HG03045 (cell line): ENCODE measurements around the gene ATP8A2.

Source experiments
- ATAC-seq: cut with Tn5 transposase; IDR thresholded peaks from one replicate; pipeline ENCODE4 v1.9.1; 2021; ENCODE audit warnings: mild to moderate bottlenecking, moderate library complexity; ENCODE audit not compliant: unreplicated experiment

Gene ATP8A2

GRCh38 chr13:25992076-25992475 lies 620.3 kb downstream of the ATP8A2 start:
- ATAC-seq: no peak

- no peak for ATAC-seq
These were observed 635.7 kb downstream of the ATP8A2 start for GRCh38 chr13:26007261-26008125.

- ATAC-seq: no peak
These were observed 638.9 kb downstream of the ATP8A2 start for GRCh38 chr13:26010487-26011207.

GRCh38 chr13:26011208-26011573 lies 639.4 kb downstream of the ATP8A2 start:
- ATAC-seq: no peak

- ATAC-seq: no peak
These were observed 640.4 kb downstream of the ATP8A2 start for GRCh38 chr13:26011996-26012821.

- ATAC-seq: no peak
These were observed 641.2 kb downstream of the ATP8A2 start for GRCh38 chr13:26012995-26013394.

- ATAC-seq: no peak
These were observed 643.7 kb downstream of the ATP8A2 start for GRCh38 chr13:26015271-26016125.

- no peak for ATAC-seq
These were observed 644.4 kb downstream of the ATP8A2 start for GRCh38 chr13:26016189-26016588.

- no peak for ATAC-seq
These were observed 645.6 kb downstream of the ATP8A2 start for GRCh38 chr13:26017196-26017921.

GRCh38 chr13:26017932-26018665 lies 646.3 kb downstream of the ATP8A2 start:
- ATAC-seq: no peak

GRCh38 chr13:26019251-26019650 lies 647.5 kb downstream of the ATP8A2 start:
- ATAC-seq: no peak

- no peak for ATAC-seq
These were observed 648.4 kb downstream of the ATP8A2 start for GRCh38 chr13:26019881-26020870.

GRCh38 chr13:26020891-26021290 lies 649.1 kb downstream of the ATP8A2 start:
- no peak for ATAC-seq

GRCh38 chr13:26021516-26021915 lies 649.7 kb downstream of the ATP8A2 start:
- ATAC-seq: no peak

GRCh38 chr13:26021956-26022355 lies 650.2 kb downstream of the ATP8A2 start:
- no peak for ATAC-seq

- no peak for ATAC-seq
These were observed 650.9 kb downstream of the ATP8A2 start for GRCh38 chr13:26022538-26023292.

- no peak for ATAC-seq
These were observed 652.8 kb downstream of the ATP8A2 start for GRCh38 chr13:26024558-26024957.
